GM12872 (cell line): ENCODE results near the gene WIPF2.

Experiments used
- CTCF ChIP-seq: IDR thresholded peaks from 3 replicates; pipeline ENCODE4 v1.5.1; 2011; ENCODE audit warnings: low read depth, mild to moderate bottlenecking, low read length, moderate library complexity; ENCODE audit not compliant: insufficient read depth

Gene WIPF2

GRCh38 chr17:40321961-40322357 is 102.9 kb downstream of the WIPF2 start:
- no peak for TF ChIP-seq CTCF

GRCh38 chr17:40322358-40323315 is 103.5 kb downstream of the WIPF2 start:
- TF ChIP-seq CTCF: no peak

GRCh38 chr17:40323391-40324381 is 104.6 kb downstream of the WIPF2 start:
- TF ChIP-seq CTCF: no peak

GRCh38 chr17:40325156-40326013 is 106.3 kb downstream of the WIPF2 start:
- TF ChIP-seq CTCF: no peak

GRCh38 chr17:40326014-40326831 is 107.1 kb downstream of the WIPF2 start:
- TF ChIP-seq CTCF: no peak

- no peak for TF ChIP-seq CTCF
Measured at GRCh38 chr17:40326832-40327199, 107.7 kb downstream of the WIPF2 start.
